Left renal pelvis (tissue), 4 donors: ENCODE measurements around the gene CCDC149. TPM values are rescaled to one million over a fixed set of nuclear protein-coding genes. Genes with fewer than 3 reads are reported as not detected.
"Not testable (repeated sequence)": the region's sequence is repeated elsewhere in the genome, so short reads cannot be mapped to it uniquely, and the experiment has no call there.

Experiments
- DNase-seq, 4 donors: peaks; one replicate each; pipeline ENCODE4 v3.0.0-alpha.2; 2013; ENCODE audit warnings: low read depth in 4 of 4, low spot score in 3 of 4
- polyA plus RNA-seq, 4 donors: library from polyadenylated mRNA; unstranded; fragments of 120-200 nt; gene quantifications; one replicate each; pipeline ENCODE4 v1.2.1, GENCODE V29; 2013; ENCODE audit not compliant: insufficient read length in 4 of 4

Gene CCDC149
- polyA plus RNA-seq, 4 donors, result 12.9 to 21.6 (median 19.4) TPM

- no peak for DNase-seq
Observed at GRCh38 chr4:24917076-24917856, 4.4 kb upstream of the CCDC149 start.

- no peak for DNase-seq
Observed at GRCh38 chr4:24915121-24915922, 2.5 kb upstream of the CCDC149 start.

- no peak for DNase-seq
Observed at GRCh38 chr4:24914460-24914859, 1.6 kb upstream of the CCDC149 start.

GRCh38 chr4:24913119-24913485 is 260 bp upstream of the CCDC149 start:
- peak in 1 of 4 donors; percentile 16 for DNase-seq

- DNase-seq, result no peak
Observed at GRCh38 chr4:24910499-24910898, 2.3 kb downstream of the CCDC149 start.

- DNase-seq, result not testable (repeated sequence)
Observed at GRCh38 chr4:24909606-24910005, 3.2 kb downstream of the CCDC149 start.

GRCh38 chr4:24897639-24898038 is 15.2 kb downstream of the CCDC149 start:
- DNase-seq, result no peak

- no peak for DNase-seq
Observed at GRCh38 chr4:24896977-24897376, 15.9 kb downstream of the CCDC149 start.

- DNase-seq, result no peak
Observed at GRCh38 chr4:24896056-24896455, 16.8 kb downstream of the CCDC149 start.

GRCh38 chr4:24895461-24895860 is 17.4 kb downstream of the CCDC149 start:
- no peak for DNase-seq

- no peak for DNase-seq
Observed at GRCh38 chr4:24894846-24895245, 18.0 kb downstream of the CCDC149 start.

GRCh38 chr4:24894243-24894642 is 18.6 kb downstream of the CCDC149 start:
- no peak for DNase-seq

GRCh38 chr4:24892778-24893177 is 20.1 kb downstream of the CCDC149 start:
- no peak for DNase-seq

- DNase-seq, result no peak
Observed at GRCh38 chr4:24892278-24892677, 20.6 kb downstream of the CCDC149 start.

- DNase-seq, result no peak
Observed at GRCh38 chr4:24890561-24891126, 22.2 kb downstream of the CCDC149 start.

GRCh38 chr4:24889991-24890390 is 22.9 kb downstream of the CCDC149 start:
- DNase-seq, result no peak

- no peak for DNase-seq
Observed at GRCh38 chr4:24888475-24889344, 24.1 kb downstream of the CCDC149 start.

- no peak for DNase-seq
Observed at GRCh38 chr4:24887881-24888430, 24.9 kb downstream of the CCDC149 start.

- no peak for DNase-seq
Observed at GRCh38 chr4:24886596-24886995, 26.2 kb downstream of the CCDC149 start.

GRCh38 chr4:24885342-24885741 is 27.5 kb downstream of the CCDC149 start:
- no peak for DNase-seq
